BE2C (cell line): ENCODE results near the gene ZBTB45.

ENCODE experiments used
- DNase-seq: peaks from one replicate; pipeline ENCODE4 v3.0.0-alpha.2; 2020
- H3K27me3 ChIP-seq: fragments of 250-450 bp; sonication (Bioruptor Pico); 2 replicates; pipeline ENCODE4 v1.5.1; 2020; ENCODE audit warnings: mild to moderate bottlenecking
- H3K36me3 ChIP-seq: fragments of 250-450 bp; sonication (Bioruptor Pico); 2 replicates; pipeline ENCODE4 v1.5.1; 2020; ENCODE audit warnings: mild to moderate bottlenecking
- H3K4me1 ChIP-seq: fragments of 250-450 bp; sonication (Bioruptor Pico); 2 replicates; pipeline ENCODE4 v1.5.1; 2020
- H3K4me3 ChIP-seq: 2 replicates; pipeline ENCODE4 v1.5.1; 2011; ENCODE audit warnings: low read depth, low read length
- H3K9me3 ChIP-seq: fragments of 250-450 bp; sonication (Bioruptor Pico); 2 replicates; pipeline ENCODE4 v1.5.1; 2020
- TF ChIP-seq, protein P1 (sequence below): IDR thresholded peaks from 2 replicates; pipeline ENCODE4 v1.5.1; 2012; ENCODE audit warnings: mild to moderate bottlenecking, low read depth, low read length

The ZBTB45 gene

GRCh38 chr19:58558623-58559274, 39.1 kb upstream of the ZBTB45 start:
- Histone ChIP-seq H3K9me3 (no peaks in the 10 kb centered on the region), H3K4me3 (peak overlapping the region; percentile 82), H3K36me3 (peaks cover 15% of the 10 kb centered on the region), H3K4me1 (peaks cover 11% of the 10 kb centered on the region), H3K27me3 (peaks cover 4% of the 10 kb centered on the region; the same call in 1 of the 2 replicates)
- peak; percentile 100 for DNase-seq
- TF ChIP-seq, protein P1, sequence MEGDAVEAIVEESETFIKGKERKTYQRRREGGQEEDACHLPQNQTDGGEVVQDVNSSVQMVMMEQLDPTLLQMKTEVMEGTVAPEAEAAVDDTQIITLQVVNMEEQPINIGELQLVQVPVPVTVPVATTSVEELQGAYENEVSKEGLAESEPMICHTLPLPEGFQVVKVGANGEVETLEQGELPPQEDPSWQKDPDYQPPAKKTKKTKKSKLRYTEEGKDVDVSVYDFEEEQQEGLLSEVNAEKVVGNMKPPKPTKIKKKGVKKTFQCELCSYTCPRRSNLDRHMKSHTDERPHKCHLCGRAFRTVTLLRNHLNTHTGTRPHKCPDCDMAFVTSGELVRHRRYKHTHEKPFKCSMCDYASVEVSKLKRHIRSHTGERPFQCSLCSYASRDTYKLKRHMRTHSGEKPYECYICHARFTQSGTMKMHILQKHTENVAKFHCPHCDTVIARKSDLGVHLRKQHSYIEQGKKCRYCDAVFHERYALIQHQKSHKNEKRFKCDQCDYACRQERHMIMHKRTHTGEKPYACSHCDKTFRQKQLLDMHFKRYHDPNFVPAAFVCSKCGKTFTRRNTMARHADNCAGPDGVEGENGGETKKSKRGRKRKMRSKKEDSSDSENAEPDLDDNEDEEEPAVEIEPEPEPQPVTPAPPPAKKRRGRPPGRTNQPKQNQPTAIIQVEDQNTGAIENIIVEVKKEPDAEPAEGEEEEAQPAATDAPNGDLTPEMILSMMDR: no peak

DNA sequence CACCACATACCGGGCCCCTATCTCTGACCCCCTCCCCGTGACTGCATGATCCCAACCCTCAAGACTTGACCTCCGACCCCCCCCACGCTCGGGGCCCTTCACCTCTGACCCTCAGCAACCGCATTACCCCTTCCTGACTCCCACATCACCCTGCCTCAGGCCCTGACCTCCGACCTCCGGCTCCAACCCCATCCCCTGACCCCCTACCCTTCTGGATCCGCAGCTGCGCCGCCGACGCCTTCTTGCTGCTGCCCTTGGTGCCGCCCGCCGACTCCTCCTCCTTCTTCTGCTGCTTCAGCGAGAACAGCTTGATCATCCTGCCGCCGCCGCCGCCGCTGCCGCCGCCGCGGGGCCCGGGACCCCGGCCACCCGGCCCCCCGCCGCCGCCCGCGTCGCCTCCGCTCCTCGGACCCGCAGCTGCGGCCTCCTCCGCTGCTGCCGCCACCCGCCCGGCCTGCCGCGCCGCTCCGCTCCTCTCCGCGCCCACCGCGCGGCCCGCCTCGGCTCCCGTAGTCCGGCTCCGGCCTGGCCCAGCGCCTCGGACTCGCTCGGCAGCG, 38.5 kb upstream of the ZBTB45 start, which contains the start of gene UBE2M:
UBE2M (minus strand) TSS at position 546 of the 557 bp plus-strand sequence; CDS start at position 316, 230 bp downstream.
- TF ChIP-seq, protein P1: no peak
- Histone ChIP-seq H3K27me3 (peaks cover 4% of the 10 kb centered on the region; the same call in 1 of the 2 replicates), H3K4me1 (peaks cover 8% of the 10 kb centered on the region), H3K4me3 (peak within 1 kb of the TSS; percentile 99), H3K9me3 (no peaks in the 10 kb centered on the region), H3K36me3 (peaks cover 17% of the 10 kb centered on the region)
- peak; percentile 92 for DNase-seq

DNA sequence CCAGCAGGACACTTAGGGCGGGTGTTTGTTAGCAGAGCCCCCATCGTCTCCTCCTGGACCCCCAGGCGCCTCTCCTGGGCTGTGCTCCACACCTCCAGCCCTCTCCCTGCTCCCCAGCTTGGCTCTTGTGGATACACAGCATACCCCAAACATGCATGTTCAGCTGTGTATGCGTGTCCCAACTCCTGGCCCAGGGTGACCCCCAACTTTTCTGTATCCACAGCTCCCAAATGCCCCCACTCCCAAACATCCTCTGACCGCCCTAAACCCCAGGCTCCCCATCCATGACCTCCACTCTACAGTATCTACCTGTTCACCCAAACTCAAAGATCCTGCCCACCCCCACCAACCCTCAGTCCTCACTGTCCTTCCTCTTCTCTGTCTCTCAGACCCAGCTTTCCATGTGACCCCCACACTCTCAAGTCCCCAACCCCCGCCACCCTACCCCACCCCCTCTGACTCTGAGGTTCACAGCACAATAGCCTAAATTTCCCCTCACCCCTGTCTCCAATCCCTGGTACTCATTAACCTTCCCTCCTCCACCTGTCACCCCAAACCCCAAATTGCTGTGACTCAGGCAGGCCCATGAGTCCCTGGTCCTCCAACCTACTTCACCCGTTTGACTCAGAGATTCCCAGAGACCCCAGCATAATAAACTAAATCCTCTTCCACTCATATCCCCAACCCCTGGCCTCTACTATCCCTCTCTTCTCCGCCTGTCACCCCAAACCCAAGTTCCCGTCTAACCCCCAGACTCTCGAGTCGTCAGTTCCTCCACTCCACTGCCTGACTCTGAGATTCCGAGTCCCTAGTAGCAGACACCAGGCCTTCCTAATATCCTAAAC, 37.8 kb upstream of the ZBTB45 start:
- peaks cover 18% of the 10 kb centered on the region for H3K36me3 ChIP-seq
- DNase-seq: no peak
- H3K4me1 ChIP-seq: peaks cover 8% of the 10 kb centered on the region
- TF ChIP-seq, protein P1: no peak
- H3K27me3 ChIP-seq: peaks cover 1% of the 10 kb centered on the region; the same call in 1 of the 2 replicates
- H3K4me3 ChIP-seq: peak overlapping the region; percentile 99
- H3K9me3 ChIP-seq: no peaks in the 10 kb centered on the region

GRCh38 chr19:58556622-58557220, 37.1 kb upstream of the ZBTB45 start:
- Histone ChIP-seq H3K27me3 (no peaks in the 10 kb centered on the region), H3K36me3 (peaks cover 25% of the 10 kb centered on the region), H3K9me3 (no peaks in the 10 kb centered on the region), H3K4me1 (peaks cover 8% of the 10 kb centered on the region), H3K4me3 (peak overlapping the region; percentile 99)
- DNase-seq: no peak
- TF ChIP-seq, protein P1: no peak

GRCh38 chr19:58555920-58556621, 36.5 kb upstream of the ZBTB45 start:
- peaks cover 32% of the 10 kb centered on the region for H3K36me3 ChIP-seq
- DNase-seq: no peak
- TF ChIP-seq, protein P1: no peak
- no peaks in the 10 kb centered on the region for H3K9me3 ChIP-seq
- no peak overlapping the region; the same call in 1 of the 2 replicates for H3K4me3 ChIP-seq
- H3K27me3 ChIP-seq: no peaks in the 10 kb centered on the region
- H3K4me1 ChIP-seq: peaks cover 8% of the 10 kb centered on the region
